HEK293 (cell line): Measurements from ENCODE around the gene ARMC5.

Experiments used
- FEZF1 ChIP-seq: fragments of 450-650 bp; formaldehyde crosslinking; IDR thresholded peaks from 2 replicates; pipeline ENCODE4 v1.5.1; 2016; ENCODE audit warnings: missing biosample characterization, missing genetic modification characterization
- GFI1B ChIP-seq: fragments of 450-650 bp; formaldehyde crosslinking; IDR thresholded peaks from 2 replicates; pipeline ENCODE4 v1.5.1; 2016; ENCODE audit warnings: missing biosample characterization, missing genetic modification characterization
- GLI2 ChIP-seq: fragments of 450-650 bp; formaldehyde crosslinking; IDR thresholded peaks from 2 replicates; pipeline ENCODE4; 2017; ENCODE audit warnings: missing biosample characterization, missing genetic modification characterization, low read depth, borderline replicate concordance
- GLI4 ChIP-seq: fragments of 450-650 bp; formaldehyde crosslinking; IDR thresholded peaks from 2 replicates; pipeline ENCODE4 v1.5.1; 2016; ENCODE audit warnings: missing biosample characterization, missing genetic modification characterization
- GLIS2 ChIP-seq: fragments of 450-650 bp; formaldehyde crosslinking; IDR thresholded peaks from 2 replicates; pipeline ENCODE4 v1.5.1; 2016; ENCODE audit warnings: missing biosample characterization, missing genetic modification characterization
- HIC1 ChIP-seq: fragments of 450-650 bp; formaldehyde crosslinking; IDR thresholded peaks from 2 replicates; pipeline ENCODE4 v1.5.1; 2016; ENCODE audit warnings: missing biosample characterization, missing genetic modification characterization
- MEIS1 ChIP-seq: sonication (generic); formaldehyde crosslinking; IDR thresholded peaks from 2 replicates; pipeline ENCODE4 v1.8.1; 2022; ENCODE audit warnings: missing genetic modification reagents, mild to moderate bottlenecking, borderline replicate concordance
- PRDM4 ChIP-seq: fragments of 450-650 bp; formaldehyde crosslinking; IDR thresholded peaks from 2 replicates; pipeline ENCODE4 v1.5.1; 2017; ENCODE audit warnings: missing biosample characterization, missing genetic modification characterization
- SALL2 ChIP-seq: fragments of 450-650 bp; formaldehyde crosslinking; IDR thresholded peaks from 2 replicates; pipeline ENCODE4 v1.5.0; 2017; ENCODE audit warnings: missing biosample characterization, mild to moderate bottlenecking, missing genetic modification characterization, borderline replicate concordance
- ZBTB20 ChIP-seq: fragments of 450-650 bp; formaldehyde crosslinking; IDR thresholded peaks from 2 replicates; pipeline ENCODE4 v1.5.1; 2016; ENCODE audit warnings: missing biosample characterization, missing genetic modification characterization
- ZBTB7A ChIP-seq: fragments of 450-650 bp; formaldehyde crosslinking; IDR thresholded peaks from 2 replicates; pipeline ENCODE4 v1.5.1; 2016; ENCODE audit warnings: low read depth, missing biosample characterization, missing genetic modification characterization
- ZEB2 ChIP-seq: fragments of 450-650 bp; formaldehyde crosslinking; IDR thresholded peaks from 2 replicates; pipeline ENCODE4 v1.5.1; 2016; ENCODE audit warnings: missing biosample characterization, missing genetic modification characterization
- ZIC2 ChIP-seq: fragments of 450-650 bp; formaldehyde crosslinking; IDR thresholded peaks from 2 replicates; pipeline ENCODE4 v1.5.1; 2016; ENCODE audit warnings: missing biosample characterization, missing genetic modification characterization
- ZNF114 ChIP-seq: fragments of 450-650 bp; formaldehyde crosslinking; IDR thresholded peaks from 2 replicates; pipeline ENCODE4 v1.5.0; 2017; ENCODE audit warnings: missing biosample characterization, missing genetic modification characterization
- ZNF174 ChIP-seq: fragments of 450-650 bp; formaldehyde crosslinking; IDR thresholded peaks from 2 replicates; pipeline ENCODE4 v1.5.0; 2017; ENCODE audit warnings: missing biosample characterization, mild to moderate bottlenecking, missing genetic modification characterization
- ZNF221 ChIP-seq: fragments of 450-650 bp; formaldehyde crosslinking; IDR thresholded peaks from 2 replicates; pipeline ENCODE4 v1.5.1; 2017; ENCODE audit warnings: missing biosample characterization, missing genetic modification characterization, borderline replicate concordance
- ZNF223 ChIP-seq: fragments of 450-650 bp; formaldehyde crosslinking; IDR thresholded peaks from 2 replicates; pipeline ENCODE4 v1.5.1; 2016; ENCODE audit warnings: missing biosample characterization, missing genetic modification characterization
- ZNF24 ChIP-seq: fragments of 450-650 bp; formaldehyde crosslinking; IDR thresholded peaks from 2 replicates; pipeline ENCODE4 v1.5.1; 2016; ENCODE audit warnings: missing biosample characterization, missing genetic modification characterization
- ZNF311 ChIP-seq: fragments of 450-650 bp; formaldehyde crosslinking; IDR thresholded peaks from 2 replicates; pipeline ENCODE4 v1.5.1; 2017; ENCODE audit warnings: missing biosample characterization, missing genetic modification characterization, borderline replicate concordance
- ZNF354C ChIP-seq: fragments of 450-650 bp; formaldehyde crosslinking; IDR thresholded peaks from 2 replicates; pipeline ENCODE4 v1.5.1; 2016; ENCODE audit warnings: missing biosample characterization, missing genetic modification characterization, low read depth, borderline replicate concordance
- ZNF37A ChIP-seq: fragments of 450-650 bp; IDR thresholded peaks from 2 replicates; pipeline ENCODE4 v1.5.1; 2018; ENCODE audit warnings: missing biosample characterization, missing genetic modification characterization
- ZNF433 ChIP-seq: fragments of 450-650 bp; formaldehyde crosslinking; IDR thresholded peaks from 2 replicates; pipeline ENCODE4 v1.5.1; 2016; ENCODE audit warnings: missing biosample characterization, missing genetic modification characterization, low read depth
- ZNF501 ChIP-seq: fragments of 450-650 bp; formaldehyde crosslinking; IDR thresholded peaks from 2 replicates; pipeline ENCODE4 v1.5.1; 2016; ENCODE audit warnings: missing biosample characterization, missing genetic modification characterization
- ZNF530 ChIP-seq: fragments of 450-650 bp; formaldehyde crosslinking; IDR thresholded peaks from 2 replicates; pipeline ENCODE4 v1.5.1; 2016; ENCODE audit warnings: low read depth, missing biosample characterization, missing genetic modification characterization
- ZNF544 ChIP-seq: fragments of 450-650 bp; formaldehyde crosslinking; IDR thresholded peaks from 2 replicates; pipeline ENCODE4 v1.5.0; 2017; ENCODE audit warnings: missing biosample characterization, missing genetic modification characterization
- ZNF585B ChIP-seq: fragments of 450-650 bp; formaldehyde crosslinking; IDR thresholded peaks from 2 replicates; pipeline ENCODE4 v1.5.1; 2016; ENCODE audit warnings: missing biosample characterization, missing genetic modification characterization
- ZNF660 ChIP-seq: fragments of 450-650 bp; IDR thresholded peaks from 2 replicates; pipeline ENCODE4 v1.5.1; 2018; ENCODE audit warnings: missing biosample characterization, mild to moderate bottlenecking, missing genetic modification characterization
- ZNF76 ChIP-seq: fragments of 450-650 bp; formaldehyde crosslinking; IDR thresholded peaks from 2 replicates; pipeline ENCODE4; 2016; ENCODE audit warnings: low read depth, missing biosample characterization, missing genetic modification characterization, borderline replicate concordance
- ZNF768 ChIP-seq: fragments of 450-650 bp; formaldehyde crosslinking; IDR thresholded peaks from 2 replicates; pipeline ENCODE4 v1.5.1; 2018; ENCODE audit warnings: missing biosample characterization, mild to moderate bottlenecking, missing genetic modification characterization
- ZNF785 ChIP-seq: fragments of 450-650 bp; formaldehyde crosslinking; IDR thresholded peaks from 2 replicates; pipeline ENCODE4 v1.5.1; 2016; ENCODE audit warnings: missing biosample characterization, missing genetic modification characterization
- ZNF792 ChIP-seq: fragments of 450-650 bp; formaldehyde crosslinking; IDR thresholded peaks from 2 replicates; pipeline ENCODE4 v1.5.1; 2016; ENCODE audit warnings: missing biosample characterization, missing genetic modification characterization
- ZSCAN16 ChIP-seq: fragments of 450-650 bp; formaldehyde crosslinking; IDR thresholded peaks from 2 replicates; pipeline ENCODE4 v1.5.1; 2016; ENCODE audit warnings: missing biosample characterization, missing genetic modification characterization
- ZSCAN30 ChIP-seq: fragments of 450-650 bp; IDR thresholded peaks from 2 replicates; pipeline ENCODE4 v1.5.1; 2018; ENCODE audit warnings: missing biosample characterization, mild to moderate bottlenecking, missing genetic modification characterization, moderate library complexity
- ZXDB ChIP-seq: fragments of 450-650 bp; formaldehyde crosslinking; IDR thresholded peaks from 2 replicates; pipeline ENCODE4 v1.5.1; 2016; ENCODE audit warnings: missing biosample characterization, missing genetic modification characterization
- TF ChIP-seq, protein P1 (sequence below): fragments of 450-650 bp; formaldehyde crosslinking; IDR thresholded peaks from 2 replicates; pipeline ENCODE4 v1.5.1; 2017; ENCODE audit warnings: missing biosample characterization, mild to moderate bottlenecking, missing genetic modification characterization, moderate library complexity

The ARMC5 gene

GRCh38 chr16:31458844-31459686 is at the start of gene ARMC5 (continued):
- no peak; the same call in 1 of the 2 replicates for TF ChIP-seq ZSCAN30 (tag by site-specific recombination)
- TF ChIP-seq ZNF792 (tag by site-specific recombination): no peak
- no peak for TF ChIP-seq ZNF221 (tag by site-specific recombination)
- no peak for TF ChIP-seq SALL2
- no peak for TF ChIP-seq ZSCAN16
- TF ChIP-seq ZNF354C (tag by site-specific recombination): no peak
- no peak for TF ChIP-seq GLI4
- no peak for TF ChIP-seq HIC1 (tag by site-specific recombination)
- peak; percentile 94 for TF ChIP-seq ZXDB (tag by site-specific recombination)
- no peak for TF ChIP-seq ZNF544 (tag by site-specific recombination)
- no peak for TF ChIP-seq FEZF1
- TF ChIP-seq ZEB2 (tag by site-specific recombination): peak; percentile 95
- no peak for TF ChIP-seq ZNF433 (tag by site-specific recombination)
- peak; percentile 79; the same call in 1 of the 2 replicates for TF ChIP-seq ZBTB20 (tag by site-specific recombination)
- no peak for TF ChIP-seq ZNF114 (tag by site-specific recombination)
- TF ChIP-seq ZNF768: no peak
- no peak for TF ChIP-seq ZNF585B
- peak; percentile 99 for TF ChIP-seq ZNF76 (tag by site-specific recombination)
- TF ChIP-seq ZNF24 (tag by site-specific recombination): no peak
- peak; percentile 42; the same call in 1 of the 2 replicates for TF ChIP-seq ZNF501 (tag by site-specific recombination)
- no peak for TF ChIP-seq MEIS1 (CRISPR knock-in tag)
- TF ChIP-seq ZNF660 (tag by site-specific recombination): peak; percentile 36; the same call in 1 of the 2 replicates
- TF ChIP-seq ZNF174 (tag by site-specific recombination): no peak
- TF ChIP-seq ZNF311 (tag by site-specific recombination): no peak
- TF ChIP-seq ZBTB7A: no peak
- TF ChIP-seq ZNF223 (tag by site-specific recombination): no peak
- no peak for TF ChIP-seq ZNF530
- TF ChIP-seq GLI2 (tag by site-specific recombination): no peak
- TF ChIP-seq ZIC2 (tag by site-specific recombination): 0 out of 2 replicates have a peak, but pooled peaks have one; percentile 16
- TF ChIP-seq ZNF37A (tag by site-specific recombination): no peak
- TF ChIP-seq, protein P1, sequence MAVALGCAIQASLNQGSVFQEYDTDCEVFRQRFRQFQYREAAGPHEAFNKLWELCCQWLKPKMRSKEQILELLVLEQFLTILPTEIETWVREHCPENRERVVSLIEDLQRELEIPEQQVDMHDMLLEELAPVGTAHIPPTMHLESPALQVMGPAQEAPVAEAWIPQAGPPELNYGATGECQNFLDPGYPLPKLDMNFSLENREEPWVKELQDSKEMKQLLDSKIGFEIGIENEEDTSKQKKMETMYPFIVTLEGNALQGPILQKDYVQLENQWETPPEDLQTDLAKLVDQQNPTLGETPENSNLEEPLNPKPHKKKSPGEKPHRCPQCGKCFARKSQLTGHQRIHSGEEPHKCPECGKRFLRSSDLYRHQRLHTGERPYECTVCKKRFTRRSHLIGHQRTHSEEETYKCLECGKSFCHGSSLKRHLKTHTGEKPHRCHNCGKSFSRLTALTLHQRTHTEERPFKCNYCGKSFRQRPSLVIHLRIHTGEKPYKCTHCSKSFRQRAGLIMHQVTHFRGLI: peak; percentile 17; the same call in 1 of the 2 replicates
- TF ChIP-seq GLIS2: peak; percentile 48; the same call in 1 of the 2 replicates
- TF ChIP-seq PRDM4 (tag by site-specific recombination): no peak
- no peak for TF ChIP-seq ZNF785 (tag by site-specific recombination)
- TF ChIP-seq GFI1B (tag by site-specific recombination): no peak
